Osteocyte (in vitro differentiated cells): Measurements from ENCODE around the gene DCTPP1. TPM values are rescaled to one million over a fixed set of nuclear protein-coding genes. Genes with fewer than 3 reads are reported as not detected.
"Not testable (repeated sequence)": the region's sequence is repeated elsewhere in the genome, so short reads cannot be mapped to it uniquely, and the experiment has no call there.

Experiments
- DNase-seq: peaks from one replicate; pipeline ENCODE4 v3.0.0; 2021; ENCODE audit warnings: mixed read lengths; ENCODE audit not compliant: unreplicated experiment; ENCODE audit errors: extremely low spot score
- H3K27ac Mint-ChIP-seq: one replicate; pipeline ENCODE4 v1.8.0; 2021; ENCODE audit warnings: mild to moderate bottlenecking, mixed read lengths; ENCODE audit not compliant: unreplicated experiment
- H3K27me3 Mint-ChIP-seq: one replicate; pipeline ENCODE4 v1.8.0; 2021; ENCODE audit warnings: mixed read lengths; ENCODE audit not compliant: unreplicated experiment
- H3K36me3 Mint-ChIP-seq: one replicate; pipeline ENCODE4 v1.8.0; 2021; ENCODE audit warnings: mixed read lengths; ENCODE audit not compliant: unreplicated experiment
- H3K4me1 Mint-ChIP-seq: one replicate; pipeline ENCODE4 v1.8.0; 2021; ENCODE audit warnings: mixed read lengths; ENCODE audit not compliant: unreplicated experiment
- H3K4me3 Mint-ChIP-seq: one replicate; pipeline ENCODE4 v1.8.0; 2021; ENCODE audit warnings: mild to moderate bottlenecking, moderate library complexity, mixed read lengths; ENCODE audit not compliant: unreplicated experiment
- H3K9me3 Mint-ChIP-seq: one replicate; pipeline ENCODE4 v1.8.0; 2021; ENCODE audit warnings: mixed read lengths; ENCODE audit not compliant: unreplicated experiment
- total RNA-seq: library from RNA; stranded (reverse); gene quantifications from 2 replicates; pipeline ENCODE4 v1.2.1, GENCODE V29; 2021
- TF ChIP-seq, protein P1 (sequence below): fragments of 200-600 bp; sonication (generic); IDR thresholded peaks from 2 replicates; pipeline ENCODE4 v1.5.0; 2021; ENCODE audit warnings: antibody characterized with exemption, mild to moderate bottlenecking, moderate library complexity

The DCTPP1 gene
- total RNA-seq, 1 donor from 2014 or later, result 26.8 TPM

DNA sequence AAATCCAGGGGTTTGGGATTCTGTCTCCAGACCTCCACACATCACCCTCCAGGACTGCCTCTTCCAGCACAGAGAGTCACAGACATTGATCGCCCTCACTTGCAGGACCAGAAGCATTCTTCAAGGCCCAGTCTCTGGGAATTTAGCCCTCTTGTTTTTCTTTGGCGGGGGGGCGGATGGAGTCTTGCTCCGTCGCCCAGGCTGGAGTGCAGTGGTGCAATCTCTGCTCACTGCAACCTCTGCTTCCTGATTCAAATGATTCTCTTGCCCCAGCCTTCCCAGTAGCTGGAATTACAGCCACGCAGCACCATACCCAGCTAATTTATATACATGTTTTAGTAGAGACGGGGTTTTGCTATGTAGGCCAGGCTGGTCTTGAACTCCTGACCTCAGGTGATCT, 34.2 kb upstream of the DCTPP1 start:
- no peak for DNase-seq
- no peaks in the 10 kb centered on the region for H3K9me3 Mint-ChIP-seq
- no peaks in the 10 kb centered on the region for H3K36me3 Mint-ChIP-seq
- TF ChIP-seq, protein P1, sequence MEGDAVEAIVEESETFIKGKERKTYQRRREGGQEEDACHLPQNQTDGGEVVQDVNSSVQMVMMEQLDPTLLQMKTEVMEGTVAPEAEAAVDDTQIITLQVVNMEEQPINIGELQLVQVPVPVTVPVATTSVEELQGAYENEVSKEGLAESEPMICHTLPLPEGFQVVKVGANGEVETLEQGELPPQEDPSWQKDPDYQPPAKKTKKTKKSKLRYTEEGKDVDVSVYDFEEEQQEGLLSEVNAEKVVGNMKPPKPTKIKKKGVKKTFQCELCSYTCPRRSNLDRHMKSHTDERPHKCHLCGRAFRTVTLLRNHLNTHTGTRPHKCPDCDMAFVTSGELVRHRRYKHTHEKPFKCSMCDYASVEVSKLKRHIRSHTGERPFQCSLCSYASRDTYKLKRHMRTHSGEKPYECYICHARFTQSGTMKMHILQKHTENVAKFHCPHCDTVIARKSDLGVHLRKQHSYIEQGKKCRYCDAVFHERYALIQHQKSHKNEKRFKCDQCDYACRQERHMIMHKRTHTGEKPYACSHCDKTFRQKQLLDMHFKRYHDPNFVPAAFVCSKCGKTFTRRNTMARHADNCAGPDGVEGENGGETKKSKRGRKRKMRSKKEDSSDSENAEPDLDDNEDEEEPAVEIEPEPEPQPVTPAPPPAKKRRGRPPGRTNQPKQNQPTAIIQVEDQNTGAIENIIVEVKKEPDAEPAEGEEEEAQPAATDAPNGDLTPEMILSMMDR, result no peak
- H3K4me1 Mint-ChIP-seq, result no peaks in the 10 kb centered on the region
- H3K4me3 Mint-ChIP-seq, result no peak overlapping the region
- no peaks in the 10 kb centered on the region for H3K27me3 Mint-ChIP-seq
- no peak overlapping the region for H3K27ac Mint-ChIP-seq

- DNase-seq, H3K36me3 Mint-ChIP-seq, H3K27me3 Mint-ChIP-seq, H3K4me3 Mint-ChIP-seq, H3K27ac Mint-ChIP-seq, H3K9me3 Mint-ChIP-seq, H3K4me1 Mint-ChIP-seq: not testable (repeated sequence)
Observed at GRCh38 chr16:30461426-30461825, 31.6 kb upstream of the DCTPP1 start.

DNA sequence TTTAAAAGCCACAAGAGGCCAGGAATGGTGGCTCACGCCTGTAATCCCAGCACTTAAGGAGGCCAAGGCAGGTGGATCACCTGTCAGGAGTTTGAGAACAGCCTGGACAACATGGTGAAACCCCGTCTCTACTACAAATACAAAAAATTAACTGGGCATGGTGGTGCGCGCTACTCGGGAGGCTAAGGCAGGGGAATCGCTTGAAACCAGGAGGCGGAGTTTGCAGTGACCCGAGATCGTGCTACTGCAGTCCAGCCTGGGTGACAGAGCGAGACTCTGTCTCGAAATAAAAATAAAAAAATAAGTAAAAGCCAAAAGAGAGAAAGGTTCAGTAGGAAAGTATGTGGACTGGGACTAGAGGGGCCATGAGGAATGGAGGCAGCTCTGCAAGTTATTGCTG, 29.6 kb upstream of the DCTPP1 start:
- Mint-ChIP-seq H3K4me1 (no peaks in the 10 kb centered on the region), H3K27ac (no peak overlapping the region), H3K27me3 (peaks cover 4% of the 10 kb centered on the region), H3K4me3 (no peak overlapping the region), H3K36me3 (no peaks in the 10 kb centered on the region), H3K9me3 (no peaks in the 10 kb centered on the region)
- DNase-seq, result no peak
- TF ChIP-seq, protein P1, result no peak

- Mint-ChIP-seq H3K4me1 (no peaks in the 10 kb centered on the region), H3K4me3 (no peak overlapping the region), H3K27me3 (peaks cover 11% of the 10 kb centered on the region), H3K27ac (no peak overlapping the region), H3K9me3 (no peaks in the 10 kb centered on the region), H3K36me3 (no peaks in the 10 kb centered on the region)
- TF ChIP-seq, protein P1, result no peak
- DNase-seq, result no peak
Observed at GRCh38 chr16:30458561-30459394, 28.9 kb upstream of the DCTPP1 start.

DNA sequence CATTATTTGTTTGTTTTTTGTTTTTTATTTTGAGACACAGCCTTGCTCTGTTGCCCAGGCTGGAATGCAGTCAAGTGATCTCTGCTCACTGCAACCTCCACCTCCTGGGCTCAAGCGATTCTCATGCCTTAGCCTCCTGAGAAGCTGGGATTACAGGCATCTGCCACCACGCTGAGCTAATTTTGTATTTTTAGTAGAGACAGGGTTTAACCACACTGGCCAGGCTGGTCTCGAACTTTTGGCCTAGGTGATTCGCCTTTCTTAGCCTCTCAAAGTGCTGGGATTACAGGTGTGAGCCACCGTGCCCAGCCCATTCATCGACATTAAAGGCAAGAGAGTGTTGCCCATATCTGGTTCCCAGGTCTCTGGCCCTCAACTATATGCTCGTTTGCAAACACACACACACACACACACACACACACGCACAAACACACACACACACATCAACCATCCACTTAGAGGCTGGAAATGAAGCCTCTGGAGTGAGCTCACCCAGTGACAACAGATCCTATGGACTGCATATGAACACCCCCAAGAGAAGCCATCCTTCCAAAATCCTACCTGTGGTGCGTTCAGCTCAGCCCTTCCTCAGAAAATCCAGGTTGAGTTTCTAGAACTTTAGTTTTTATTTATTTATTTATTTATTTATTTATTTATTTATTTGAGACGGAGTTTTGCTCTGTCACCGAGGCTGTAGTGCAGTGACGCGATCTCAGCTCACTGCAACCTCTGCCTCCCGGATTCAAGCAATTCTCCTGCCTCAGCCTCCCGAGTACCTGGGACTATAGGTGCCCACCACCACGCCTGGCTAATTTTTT, 28.1 kb upstream of the DCTPP1 start:
- TF ChIP-seq, protein P1, result no peak
- Mint-ChIP-seq H3K9me3 (no peaks in the 10 kb centered on the region), H3K27ac (no peak overlapping the region)

More for the DNA sequence above, 28.1 kb upstream of the DCTPP1 start:
- Mint-ChIP-seq H3K27me3 (peaks cover 11% of the 10 kb centered on the region), H3K36me3 (no peaks in the 10 kb centered on the region), H3K4me3 (no peak overlapping the region), H3K4me1 (no peaks in the 10 kb centered on the region)
- no peak for DNase-seq
